Stomach smooth muscle (tissue), 2 donors: ENCODE results near the gene RBL2.

Experiments
- H3K27ac ChIP-seq: one replicate; pipeline ENCODE4 v1.7.0; 2013; ENCODE audit warnings: mild to moderate bottlenecking, low read length, inconsistent platforms
- H3K27me3 ChIP-seq, 2 donors: one replicate each; pipeline ENCODE4 v1.7.0; 2013; ENCODE audit warnings: low read length in 2 of 2; ENCODE audit not compliant: insufficient read depth in 2 of 2, control insufficient read depth in 1 of 2
- H3K36me3 ChIP-seq, 2 donors: one replicate each; pipeline ENCODE4 v1.7.0; 2013; ENCODE audit warnings: low read length in 2 of 2; ENCODE audit not compliant: control insufficient read depth in 2 of 2, insufficient read depth in 2 of 2
- H3K4me1 ChIP-seq: one replicate; pipeline ENCODE4 v1.7.0; 2013; ENCODE audit warnings: low read length; ENCODE audit not compliant: control insufficient read depth, insufficient read depth
- H3K4me3 ChIP-seq, 2 donors: one replicate each; pipeline ENCODE4 v1.7.0; 2013; ENCODE audit warnings: low read length in 2 of 2
- H3K9ac ChIP-seq, 2 donors: one replicate each; pipeline ENCODE4 v1.7.0; 2013; ENCODE audit warnings: low read length in 2 of 2, mild to moderate bottlenecking in 1 of 2
- H3K9me3 ChIP-seq, 2 donors: one replicate each; pipeline ENCODE4 v1.7.0; 2013; ENCODE audit warnings: low read length in 2 of 2; ENCODE audit not compliant: control insufficient read depth in 2 of 2
- donor health status: healthy.
- donor health status: Pancreatic carcinoma.

The RBL2 gene

GRCh38 chr16:53486230-53486629, 52.0 kb downstream of the RBL2 start:
- Histone ChIP-seq H3K4me3 (no peak overlapping the region), H3K36me3 (peaks cover 22 to 34% of the 10 kb centered on the region in 2 donors)

GRCh38 chr16:53489755-53490154, 55.5 kb downstream of the RBL2 start:
- no peaks in the 10 kb centered on the region for H3K9me3 ChIP-seq
- H3K9ac ChIP-seq = no peak overlapping the region
- peaks cover 27 to 37% of the 10 kb centered on the region in 2 donors for H3K36me3 ChIP-seq
- H3K27ac ChIP-seq = no peak overlapping the region
- H3K4me3 ChIP-seq = no peak overlapping the region
- H3K27me3 ChIP-seq = no peaks in the 10 kb centered on the region
- no peaks in the 10 kb centered on the region for H3K4me1 ChIP-seq

More at GRCh38 chr16:53486230-53486629, 52.0 kb downstream of the RBL2 start:
- Histone ChIP-seq H3K9ac (no peak overlapping the region), H3K27ac (no peak overlapping the region), H3K27me3 (no peaks in the 10 kb centered on the region), H3K9me3 (no peaks in the 10 kb centered on the region), H3K4me1 (no peaks in the 10 kb centered on the region)

DNA sequence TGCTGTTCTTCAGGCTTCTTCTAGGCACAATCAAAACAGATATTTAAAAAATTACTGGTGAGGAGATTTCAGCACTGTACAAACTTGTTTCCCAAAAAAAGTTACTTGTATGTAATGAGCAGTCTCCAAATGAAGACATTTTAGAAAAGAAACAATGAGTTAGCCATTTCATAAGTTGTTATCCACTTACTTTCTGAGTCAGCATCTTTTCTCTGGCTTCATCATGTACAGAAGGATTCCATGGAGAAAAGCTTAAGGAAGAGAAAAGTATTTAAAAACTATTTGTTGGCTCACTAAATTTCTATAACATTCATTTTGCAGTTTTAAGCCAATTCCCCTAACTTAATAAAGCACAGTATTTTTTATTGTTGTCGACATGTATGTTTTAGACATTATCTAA, 58.2 kb downstream of the RBL2 start:
- H3K27me3 ChIP-seq = no peaks in the 10 kb centered on the region
- no peaks in the 10 kb centered on the region for H3K4me1 ChIP-seq
- no peak overlapping the region for H3K9ac ChIP-seq
- peaks cover 44 to 47% of the 10 kb centered on the region in 2 donors for H3K36me3 ChIP-seq
- H3K9me3 ChIP-seq = no peaks in the 10 kb centered on the region
- H3K27ac ChIP-seq = no peak overlapping the region
- H3K4me3 ChIP-seq = no peak overlapping the region

DNA sequence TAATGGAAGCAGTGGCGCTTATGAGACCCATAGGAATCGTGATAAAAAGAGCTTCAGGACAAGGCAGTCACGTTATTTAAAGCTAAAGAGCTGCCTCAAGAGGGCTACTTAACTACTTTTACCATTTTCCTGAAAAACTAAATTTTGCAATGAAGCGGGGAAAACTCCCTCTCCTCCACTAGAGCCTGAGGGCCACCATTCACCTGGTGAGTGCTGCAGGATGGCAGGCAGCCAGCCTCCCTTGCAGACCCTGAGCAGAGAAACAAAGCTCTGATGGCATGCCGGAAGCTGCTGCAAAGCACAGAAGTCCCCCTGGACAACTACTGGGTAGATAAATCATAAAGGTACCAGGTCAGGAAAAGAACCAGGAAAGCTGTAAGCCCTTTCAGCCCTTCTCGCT, 60.4 kb downstream of the RBL2 start:
- Histone ChIP-seq H3K27ac (no peak overlapping the region), H3K27me3 (no peaks in the 10 kb centered on the region), H3K4me3 (no peak overlapping the region), H3K36me3 (peaks cover 43 to 49% of the 10 kb centered on the region in 2 donors), H3K4me1 (no peaks in the 10 kb centered on the region), H3K9me3 (no peaks in the 10 kb centered on the region), H3K9ac (no peak overlapping the region)

DNA sequence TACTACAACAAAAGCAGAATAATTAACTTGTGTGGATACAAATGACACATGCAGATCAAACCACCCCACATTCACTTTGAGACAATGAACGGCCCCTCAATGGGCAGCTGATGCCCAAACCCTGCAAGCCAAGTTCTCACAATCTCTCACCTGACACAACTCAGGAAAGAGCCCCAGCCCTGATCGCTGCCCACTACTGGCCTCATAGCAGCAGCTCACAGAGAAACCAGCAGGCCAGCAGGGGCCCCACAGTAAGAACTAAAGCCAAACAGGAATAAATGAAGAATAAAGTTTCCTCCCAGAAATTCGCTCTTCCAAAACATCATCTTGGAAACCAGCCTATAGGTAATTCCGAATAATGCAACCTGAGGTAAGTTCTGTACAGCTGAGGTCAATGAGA, 61.1 kb downstream of the RBL2 start:
- H3K27ac ChIP-seq = no peak overlapping the region
- H3K4me3 ChIP-seq = no peak overlapping the region
- H3K36me3 ChIP-seq = peaks cover 43 to 46% of the 10 kb centered on the region in 2 donors
- H3K4me1 ChIP-seq = no peaks in the 10 kb centered on the region
- H3K27me3 ChIP-seq = no peaks in the 10 kb centered on the region
- no peaks in the 10 kb centered on the region for H3K9me3 ChIP-seq
- H3K9ac ChIP-seq = no peak overlapping the region

DNA sequence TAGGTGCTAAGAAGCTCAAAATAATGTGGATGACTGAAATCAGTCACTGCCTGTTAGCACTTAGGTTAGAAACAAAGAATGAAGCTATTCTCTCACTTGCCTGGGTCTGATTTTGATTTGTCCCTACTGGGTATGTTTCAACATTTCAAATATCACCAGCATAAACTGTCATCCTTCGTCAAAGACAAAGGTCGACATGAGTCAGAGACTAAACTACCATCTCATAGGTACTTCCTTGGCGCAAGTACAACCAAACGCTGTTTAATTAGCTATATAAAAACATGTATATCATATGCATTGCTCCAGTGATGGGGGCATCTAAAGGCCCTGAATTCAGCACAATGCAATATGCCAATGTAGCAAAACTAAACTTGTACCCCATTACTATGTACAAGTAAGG, 64.7 kb downstream of the RBL2 start:
- peaks cover 29 to 32% of the 10 kb centered on the region in 2 donors for H3K36me3 ChIP-seq

GRCh38 chr16:53501216-53501859, 67.1 kb downstream of the RBL2 start:
- Histone ChIP-seq H3K27ac (no peak overlapping the region), H3K9me3 (no peaks in the 10 kb centered on the region), H3K4me3 (peak overlapping the region; percentile 59 to 82), H3K36me3 (peaks cover 9 to 13% of the 10 kb centered on the region in 2 donors), H3K27me3 (no peaks in the 10 kb centered on the region), H3K4me1 (peaks cover 31% of the 10 kb centered on the region), H3K9ac (peak overlapping the region; percentile 75 to 79)

More for the DNA sequence above, 64.7 kb downstream of the RBL2 start:
- H3K9me3 ChIP-seq = no peaks in the 10 kb centered on the region
- H3K27me3 ChIP-seq = no peaks in the 10 kb centered on the region
- peaks cover 22% of the 10 kb centered on the region for H3K4me1 ChIP-seq
- no peak overlapping the region for H3K9ac ChIP-seq
- H3K27ac ChIP-seq = no peak overlapping the region
- no peak overlapping the region for H3K4me3 ChIP-seq

GRCh38 chr16:53502331-53503269, 68.3 kb downstream of the RBL2 start, which contains the start of gene AKTIP:
TSS of gene AKTIP (minus strand) at chr16:53503209. CDS start at chr16:53500259, 2,950 bp downstream.
- H3K36me3 ChIP-seq = peaks cover 4 to 6% of the 10 kb centered on the region in 2 donors
- H3K27me3 ChIP-seq = no peaks in the 10 kb centered on the region
- peaks cover 31% of the 10 kb centered on the region for H3K4me1 ChIP-seq
- no peaks in the 10 kb centered on the region for H3K9me3 ChIP-seq
- peak within 1 kb of the TSS; percentile 84 to 85 for H3K9ac ChIP-seq
- H3K27ac ChIP-seq = peak within 1 kb of the TSS; percentile 96
- H3K4me3 ChIP-seq = peak within 1 kb of the TSS; percentile 82 to 85

- Histone ChIP-seq H3K27me3 (no peaks in the 10 kb centered on the region), H3K9ac (peak overlapping the region; percentile 84 to 85), H3K9me3 (no peaks in the 10 kb centered on the region), H3K27ac (peak overlapping the region; percentile 96), H3K4me1 (peaks cover 31% of the 10 kb centered on the region), H3K36me3 (peaks cover 0 to 3% of the 10 kb centered on the region in 2 donors), H3K4me3 (peak overlapping the region; percentile 80 to 85)
Measured at GRCh38 chr16:53503270-53503923, 69.1 kb downstream of the RBL2 start.

- Histone ChIP-seq H3K4me1 (peaks cover 31% of the 10 kb centered on the region), H3K36me3 (no peaks in the 10 kb centered on the region), H3K9ac (peak overlapping the region; percentile 83 to 84), H3K4me3 (peak overlapping the region; percentile 80 to 85), H3K27ac (peak overlapping the region; percentile 96), H3K9me3 (no peaks in the 10 kb centered on the region), H3K27me3 (no peaks in the 10 kb centered on the region)
Measured at GRCh38 chr16:53503991-53504663, 69.9 kb downstream of the RBL2 start.
